ENCODE data around the gene PAWR.

PAWR gene, protein sequence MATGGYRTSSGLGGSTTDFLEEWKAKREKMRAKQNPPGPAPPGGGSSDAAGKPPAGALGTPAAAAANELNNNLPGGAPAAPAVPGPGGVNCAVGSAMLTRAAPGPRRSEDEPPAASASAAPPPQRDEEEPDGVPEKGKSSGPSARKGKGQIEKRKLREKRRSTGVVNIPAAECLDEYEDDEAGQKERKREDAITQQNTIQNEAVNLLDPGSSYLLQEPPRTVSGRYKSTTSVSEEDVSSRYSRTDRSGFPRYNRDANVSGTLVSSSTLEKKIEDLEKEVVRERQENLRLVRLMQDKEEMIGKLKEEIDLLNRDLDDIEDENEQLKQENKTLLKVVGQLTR

DNA sequence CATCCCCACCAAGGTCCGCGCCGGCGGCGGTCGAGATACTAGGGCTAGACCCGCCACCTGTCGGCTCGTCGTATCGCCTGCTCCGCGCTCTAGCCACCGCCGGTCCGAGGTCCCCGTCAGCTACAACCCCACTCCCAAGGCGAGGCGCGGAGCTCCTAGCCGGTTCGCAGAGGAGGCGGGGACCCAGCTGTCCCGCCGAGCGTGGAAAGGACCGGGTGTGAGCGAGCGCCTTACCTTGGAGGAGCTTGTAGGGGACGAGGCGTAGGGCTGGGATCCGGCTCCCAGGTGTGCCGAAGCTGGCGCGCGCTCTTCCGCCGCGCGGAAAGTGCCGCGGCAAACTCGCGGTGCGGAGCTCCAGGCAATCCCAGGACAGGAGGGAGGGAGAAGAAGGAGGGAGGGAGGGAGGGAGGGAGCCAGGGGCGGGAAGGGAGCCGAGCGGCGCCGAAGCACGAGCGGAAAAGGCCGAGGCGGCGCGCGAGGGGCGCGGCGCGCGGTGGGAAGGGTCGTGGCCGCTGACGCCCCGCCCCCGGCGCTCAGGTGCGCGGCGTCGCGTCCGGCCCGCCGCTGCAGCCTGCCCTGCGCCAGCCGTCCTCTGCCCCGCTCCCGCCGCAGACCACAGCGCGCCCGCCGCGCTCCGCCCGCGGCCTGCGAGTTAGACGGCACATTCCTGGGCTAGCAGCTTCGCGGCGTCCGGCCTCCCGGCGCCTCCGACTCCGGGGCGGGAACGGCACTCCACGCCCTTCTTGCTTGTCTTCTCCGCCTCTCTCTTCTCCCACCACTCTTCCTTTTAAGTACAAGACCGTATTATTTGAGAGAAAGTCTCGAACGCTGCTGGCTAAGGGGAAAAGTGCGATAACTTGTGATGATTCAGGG is at the start of gene PAWR:
Gene PAWR, minus strand, starts transcription at position 327 of the 873 bp plus-strand sequence. CDS start 720 bp downstream, outside the sequence.
- peak; percentile 80 for DNase-seq

DNA sequence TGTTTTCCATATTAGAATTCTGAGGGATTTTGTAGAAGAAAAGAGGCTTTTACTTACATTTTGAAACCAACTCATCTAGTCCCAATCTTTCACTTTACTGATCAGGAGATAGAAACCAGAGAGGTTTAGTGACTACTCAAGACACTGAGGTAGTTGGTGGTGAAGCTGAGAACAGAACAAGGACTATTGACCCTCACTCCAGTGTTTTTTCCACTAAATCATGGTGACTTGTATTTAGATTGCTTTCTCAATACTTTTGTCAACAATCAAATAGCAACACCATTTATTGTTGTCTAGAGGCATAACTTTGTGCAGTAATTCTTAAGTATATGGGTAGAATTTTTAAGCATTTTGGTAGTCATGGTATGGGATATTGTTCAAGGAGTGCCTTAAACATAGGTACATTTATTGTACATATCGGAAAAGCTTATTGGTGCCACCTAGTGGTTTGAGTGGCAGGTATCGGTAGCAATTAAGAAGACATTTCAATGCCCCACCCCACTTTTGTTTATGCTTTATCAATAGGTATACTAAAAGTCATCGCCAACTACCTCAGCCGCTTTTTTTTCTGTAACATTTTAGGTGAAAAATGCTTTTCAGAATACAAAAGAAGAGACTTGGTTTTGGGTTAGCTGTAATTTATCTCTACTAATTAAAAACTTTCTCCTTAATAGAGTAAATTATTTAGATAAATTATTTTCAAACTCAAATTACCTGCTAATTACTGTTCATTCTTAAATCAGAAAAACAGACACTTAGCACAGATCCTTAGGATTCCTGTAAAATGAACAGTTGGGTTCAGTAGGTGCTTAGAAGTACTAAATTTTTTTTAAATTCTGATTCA is 47.3 kb upstream of the PAWR start:
- peak; percentile 79 for DNase-seq

DNA sequence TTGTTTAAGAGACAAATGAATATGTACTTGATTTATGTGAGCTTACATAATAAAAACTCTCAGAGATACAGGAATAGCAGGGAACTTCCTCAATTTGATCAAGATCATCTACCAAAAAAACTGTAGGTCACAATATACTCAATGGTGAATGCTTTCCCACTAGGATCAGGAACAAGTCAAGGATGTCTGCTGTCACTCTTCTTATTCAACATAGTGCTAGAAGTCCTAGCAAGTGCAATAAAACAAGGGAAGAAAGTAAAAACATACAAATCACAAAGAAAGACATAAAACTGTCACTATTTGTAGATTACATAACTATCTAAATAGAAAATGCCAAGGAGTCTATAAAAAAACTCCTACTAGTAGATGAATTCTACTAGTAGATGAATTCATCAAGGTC is 41.9 kb upstream of the PAWR start:
- DNase-seq = no peak

DNA sequence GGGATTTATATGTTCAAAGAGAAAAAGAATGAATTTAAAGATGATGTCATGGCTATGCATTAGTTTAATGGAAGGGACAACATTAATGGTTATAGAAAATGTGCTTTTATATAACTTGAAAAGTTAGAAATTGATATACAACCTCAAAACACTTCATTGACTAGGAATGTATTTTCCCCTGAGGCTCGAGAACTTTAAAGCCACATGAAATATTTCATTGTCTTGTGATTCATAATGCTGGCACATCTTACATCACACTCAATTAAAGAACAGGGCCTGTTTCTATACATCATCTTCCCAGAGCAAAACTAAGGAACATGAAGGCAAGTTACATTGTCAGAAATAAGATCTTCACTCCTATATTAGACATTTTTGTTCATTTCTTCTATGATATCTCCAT is 35.2 kb upstream of the PAWR start:
- DNase-seq = no peak

DNA sequence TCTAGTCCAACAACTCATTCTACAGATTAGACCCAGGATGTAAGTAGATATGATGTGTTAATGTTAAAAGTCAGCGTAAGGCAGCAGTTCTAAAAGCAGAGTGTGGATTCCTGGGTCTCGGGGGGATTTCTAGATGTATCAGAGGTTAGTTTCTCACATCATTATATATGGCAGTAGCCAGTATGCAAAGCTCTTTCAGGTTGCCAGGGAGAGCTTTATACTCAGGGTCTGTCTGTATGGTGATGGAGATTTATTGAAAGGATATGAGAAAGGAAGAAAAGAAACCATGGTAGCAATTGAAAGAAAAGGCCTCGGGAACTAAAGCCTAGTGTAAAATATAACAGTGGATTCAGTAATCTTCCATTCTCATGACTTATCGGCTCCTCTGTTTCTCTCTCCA is 26.2 kb upstream of the PAWR start:
- DNase-seq = no peak

DNA sequence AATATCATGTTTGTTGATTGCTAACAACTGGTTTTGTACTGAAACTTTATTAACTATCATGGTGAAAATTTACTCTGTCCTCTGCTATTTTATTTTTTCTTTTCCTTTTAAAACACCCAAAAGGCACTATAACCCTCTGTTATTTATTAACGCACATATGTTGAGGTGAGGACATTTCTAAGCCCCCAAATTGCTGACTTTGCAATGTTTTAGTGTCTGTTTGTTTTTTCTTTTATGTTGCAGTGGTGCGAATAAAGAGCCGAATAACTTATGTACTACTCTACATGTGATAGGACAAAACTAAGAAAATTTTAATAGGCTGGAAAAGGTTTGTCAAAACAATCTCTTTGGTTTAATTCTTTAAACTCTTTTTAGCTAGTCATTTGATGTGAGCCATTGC is 24.5 kb upstream of the PAWR start:
- no peak for DNase-seq

DNA sequence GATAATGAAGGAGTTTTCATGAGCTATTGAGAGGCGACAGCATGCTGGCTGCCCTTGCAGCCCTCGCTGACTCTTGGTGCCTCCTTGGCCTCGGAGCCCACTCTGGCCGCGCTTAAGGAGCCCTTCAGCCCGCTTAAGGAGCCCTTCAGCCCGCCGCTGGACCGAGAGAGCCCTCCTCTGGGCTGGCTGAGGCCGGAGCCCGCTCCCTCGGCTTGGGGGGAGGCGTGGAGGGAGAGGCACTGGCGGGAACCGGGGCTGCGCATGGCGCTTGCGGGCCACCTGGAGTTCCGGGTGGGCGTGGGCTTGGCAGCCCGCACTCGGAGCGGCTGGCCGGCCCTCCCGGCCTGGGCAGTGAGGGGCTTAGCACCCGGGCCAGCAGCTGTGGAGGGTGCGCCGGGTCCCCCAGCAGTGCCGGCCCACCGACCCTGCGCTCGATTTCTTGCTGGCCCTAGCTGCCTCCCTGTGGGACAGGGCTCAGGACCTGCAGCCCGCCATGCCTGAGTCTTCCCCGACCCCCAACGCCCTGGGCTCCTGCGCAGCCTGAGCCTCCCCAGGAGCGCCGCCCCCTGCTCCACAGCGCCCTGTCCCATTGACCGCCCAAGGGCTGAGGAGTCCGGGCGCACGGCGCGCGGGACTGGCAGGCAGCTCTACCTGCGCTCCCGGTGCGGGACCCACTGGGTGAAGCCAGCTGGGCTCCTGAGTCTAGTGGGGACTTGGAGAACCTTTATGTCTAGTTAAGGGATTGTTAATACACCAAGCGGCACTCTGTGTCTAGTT is 20.1 kb upstream of the PAWR start:
- no peak for DNase-seq

DNA sequence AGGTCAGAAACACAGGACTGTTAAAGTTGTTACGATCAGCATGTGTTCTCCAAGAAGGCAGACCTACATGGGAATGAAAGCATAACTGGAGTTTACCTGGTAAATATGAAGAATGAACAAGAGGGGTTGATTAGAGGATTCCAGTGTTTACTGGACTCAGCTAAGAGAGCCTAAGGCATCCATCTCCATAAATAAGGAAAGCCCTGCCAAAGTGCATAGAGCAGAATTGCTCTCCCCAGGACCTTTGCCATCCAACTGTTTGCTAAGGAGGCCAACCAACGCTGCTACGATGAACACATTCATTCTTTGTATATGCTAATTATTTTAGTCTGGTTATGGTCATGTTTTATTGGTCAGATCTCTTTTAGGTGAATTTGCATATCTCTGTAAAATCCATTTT is 17.1 kb upstream of the PAWR start:
- no peak for DNase-seq

DNA sequence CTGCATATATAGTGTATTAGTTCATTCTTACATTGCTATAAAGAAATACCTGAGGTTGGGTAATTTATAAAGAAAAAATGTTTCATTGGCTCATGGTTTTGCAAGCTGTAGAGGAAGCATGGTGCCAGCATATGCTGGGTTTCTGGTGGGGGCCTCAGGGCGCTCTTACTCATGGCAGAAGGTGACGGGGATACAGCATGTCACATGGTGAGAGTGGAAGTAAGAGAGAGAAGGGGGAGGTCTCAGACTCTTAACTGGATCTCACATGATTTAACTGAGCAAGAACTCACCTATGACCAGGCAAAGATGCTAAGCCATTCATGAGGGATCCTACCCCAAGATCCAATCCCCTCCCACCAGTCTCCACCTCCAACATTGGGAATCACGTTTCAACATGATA is 15.9 kb upstream of the PAWR start:
- DNase-seq = no peak

DNA sequence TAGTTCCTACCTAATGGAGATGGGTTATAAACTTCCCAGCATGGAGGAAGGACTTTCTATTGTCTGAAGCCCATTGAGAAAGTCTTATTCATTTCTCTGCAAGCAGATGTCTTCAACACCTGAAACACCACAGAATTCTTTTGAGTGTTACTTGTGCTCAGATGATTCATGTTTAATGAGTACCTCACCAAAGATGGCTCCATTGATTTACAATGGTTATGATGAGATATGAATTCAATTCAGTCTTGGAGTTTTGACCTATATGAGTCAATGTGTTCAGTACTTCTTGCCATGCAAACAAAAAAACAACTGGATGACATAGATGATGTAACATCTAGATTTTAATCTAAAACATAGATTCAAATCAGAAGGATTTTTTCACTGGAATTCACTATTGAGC is 15.4 kb upstream of the PAWR start:
- DNase-seq = no peak

DNA sequence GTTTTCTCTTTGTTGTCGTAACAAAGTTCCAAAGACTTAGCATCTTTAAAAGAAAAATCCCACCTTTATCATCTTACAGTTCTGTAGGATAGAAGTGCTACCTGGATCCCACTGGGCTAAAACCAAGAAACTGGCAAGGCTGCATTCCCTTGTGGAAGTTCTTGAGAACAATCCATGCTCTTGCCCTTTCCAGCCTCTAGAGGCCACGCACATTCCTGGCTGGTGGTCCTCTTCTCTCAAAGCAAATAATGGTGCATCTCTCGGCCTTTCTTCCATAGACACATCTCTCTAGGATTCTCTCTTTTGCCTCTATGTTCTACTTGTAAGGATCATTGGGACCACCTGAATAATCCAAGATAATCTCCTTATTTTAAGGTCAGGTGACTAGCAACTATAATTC is 8.2 kb upstream of the PAWR start:
- DNase-seq = no peak

DNA sequence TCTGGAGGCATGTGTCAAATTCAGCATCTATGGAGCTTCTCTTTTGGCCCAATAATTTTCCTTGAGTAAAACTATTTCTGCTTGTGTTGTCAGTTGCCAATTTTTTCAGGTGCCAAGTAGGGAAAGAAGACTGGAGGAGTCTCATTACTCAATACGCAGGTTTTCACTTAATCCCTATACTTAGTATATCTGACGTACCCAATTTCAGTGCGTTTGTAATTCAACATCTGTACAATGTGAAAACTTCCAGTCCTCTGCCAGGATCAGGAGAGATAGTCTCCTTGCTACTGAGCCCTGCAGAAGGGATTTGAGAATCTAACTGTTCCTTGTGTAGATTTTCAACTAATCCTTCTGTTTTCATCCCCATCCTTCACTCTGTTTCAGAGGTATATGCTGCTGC is 5.7 kb upstream of the PAWR start:
- DNase-seq = no peak

DNA sequence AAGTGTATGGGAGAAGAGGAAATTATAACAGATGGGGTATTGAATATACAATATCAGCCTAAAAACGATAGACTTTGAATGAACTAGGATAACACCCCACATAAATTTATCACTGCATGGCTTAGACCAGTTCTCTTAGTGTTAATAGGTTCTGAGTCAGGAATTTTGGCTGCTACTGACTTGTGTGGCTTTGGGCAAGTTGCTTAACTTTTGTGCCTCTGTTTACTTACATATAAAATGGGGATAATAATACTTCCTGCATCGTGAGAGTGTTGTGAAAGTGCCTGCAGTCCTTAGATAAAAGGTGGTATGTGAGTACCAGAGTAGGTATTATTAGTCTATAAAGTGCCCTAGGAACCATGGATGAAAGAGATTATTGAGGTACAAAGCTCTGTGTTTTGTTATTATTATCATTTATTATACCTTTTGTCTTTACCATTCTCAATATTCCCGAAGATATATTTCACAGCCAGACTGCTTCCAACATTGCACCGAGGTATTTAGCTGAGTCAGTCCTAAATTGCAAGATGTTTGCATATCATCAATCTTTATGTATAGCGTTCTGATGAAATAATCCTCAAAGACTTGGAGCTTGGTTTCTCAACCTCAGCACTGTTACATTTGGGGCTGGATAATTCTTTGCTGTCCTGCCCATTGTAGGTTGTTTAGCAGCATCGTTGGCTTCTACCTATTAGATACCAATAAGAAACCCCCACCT is 2.3 kb upstream of the PAWR start:
- DNase-seq = no peak

DNA sequence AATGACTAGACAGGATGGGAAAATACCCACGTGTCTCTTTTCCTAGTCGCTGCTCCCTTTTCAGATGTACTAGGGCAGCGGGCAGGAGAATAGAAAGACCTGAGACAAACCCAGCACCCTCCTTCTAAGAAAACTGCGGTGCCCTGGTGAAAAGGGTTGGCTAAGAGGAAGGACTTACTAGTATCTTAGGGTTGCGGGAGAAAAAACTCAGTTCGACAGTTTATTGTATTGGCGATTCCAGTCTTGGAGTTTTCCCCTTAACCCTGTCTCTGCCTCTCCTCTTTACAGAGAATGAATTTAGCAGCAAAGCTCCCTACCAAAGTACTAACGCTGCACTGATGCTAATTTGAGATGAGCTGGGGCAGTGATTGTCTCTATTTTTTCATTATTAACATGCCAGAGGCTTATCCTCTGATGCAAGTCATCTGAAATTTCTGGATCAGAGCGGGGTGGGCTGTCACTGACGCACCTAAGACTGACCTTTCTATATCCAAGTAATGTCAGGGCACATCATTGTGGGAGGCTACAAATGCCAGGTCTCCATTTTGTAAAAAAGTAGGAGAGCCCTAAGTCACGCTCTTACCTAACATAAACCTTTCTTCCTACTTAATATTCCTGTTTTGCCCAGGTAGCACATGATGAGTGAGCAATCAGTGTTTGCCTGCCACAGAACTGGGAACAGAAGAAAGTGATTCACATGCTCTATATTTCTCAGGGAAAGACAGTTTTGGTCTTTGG is 916 bp upstream of the PAWR start:
- DNase-seq = no peak

DNA sequence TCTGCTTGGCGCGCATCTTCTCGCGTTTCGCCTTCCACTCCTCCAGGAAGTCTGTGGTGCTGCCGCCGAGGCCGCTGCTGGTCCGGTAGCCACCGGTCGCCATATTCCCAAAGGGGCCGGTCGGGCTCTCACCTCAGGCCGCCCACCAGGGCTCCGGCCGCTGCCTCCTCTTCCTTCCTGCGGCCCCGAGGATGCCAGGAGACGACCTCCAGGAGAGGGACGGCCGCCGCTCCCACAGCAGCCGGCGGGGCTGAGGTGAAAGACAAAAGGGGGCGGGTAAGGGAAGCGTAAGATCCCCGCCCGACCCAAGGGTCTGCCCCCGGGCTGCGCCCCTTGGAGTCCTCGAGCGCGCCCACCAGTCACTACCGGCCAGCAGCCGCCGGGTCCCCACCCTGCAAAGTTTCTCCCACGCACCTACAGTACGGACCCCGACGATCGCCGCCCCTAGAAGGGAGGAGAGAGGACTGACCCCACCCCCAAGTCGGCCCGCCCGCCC is 574 bp downstream of the PAWR start:
- no peak for DNase-seq

DNA sequence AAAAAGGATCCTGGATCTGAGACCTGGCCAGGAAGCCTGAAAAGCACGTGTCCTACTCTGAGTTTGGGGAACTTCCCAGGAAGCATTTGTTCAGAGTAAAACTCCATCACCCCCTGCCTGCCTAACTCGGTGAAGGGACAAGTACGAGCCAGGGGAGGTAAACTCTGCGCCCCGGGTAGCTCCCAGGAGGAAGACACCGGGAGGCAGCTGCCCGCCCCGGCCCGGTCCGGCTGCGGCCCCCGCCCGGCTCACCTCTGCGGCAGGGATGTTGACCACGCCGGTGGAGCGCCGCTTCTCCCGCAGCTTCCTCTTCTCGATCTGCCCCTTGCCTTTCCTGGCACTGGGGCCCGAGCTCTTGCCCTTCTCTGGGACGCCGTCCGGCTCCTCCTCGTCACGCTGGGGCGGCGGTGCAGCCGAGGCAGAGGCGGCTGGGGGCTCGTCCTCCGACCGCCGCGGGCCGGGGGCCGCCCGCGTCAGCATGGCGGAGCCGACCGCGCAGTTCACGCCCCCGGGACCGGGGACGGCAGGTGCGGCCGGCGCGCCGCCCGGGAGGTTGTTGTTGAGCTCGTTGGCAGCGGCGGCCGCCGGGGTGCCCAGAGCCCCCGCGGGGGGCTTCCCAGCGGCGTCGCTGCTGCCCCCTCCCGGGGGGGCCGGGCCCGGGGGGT is 1.2 kb downstream of the PAWR start:
- no peak for DNase-seq

DNA sequence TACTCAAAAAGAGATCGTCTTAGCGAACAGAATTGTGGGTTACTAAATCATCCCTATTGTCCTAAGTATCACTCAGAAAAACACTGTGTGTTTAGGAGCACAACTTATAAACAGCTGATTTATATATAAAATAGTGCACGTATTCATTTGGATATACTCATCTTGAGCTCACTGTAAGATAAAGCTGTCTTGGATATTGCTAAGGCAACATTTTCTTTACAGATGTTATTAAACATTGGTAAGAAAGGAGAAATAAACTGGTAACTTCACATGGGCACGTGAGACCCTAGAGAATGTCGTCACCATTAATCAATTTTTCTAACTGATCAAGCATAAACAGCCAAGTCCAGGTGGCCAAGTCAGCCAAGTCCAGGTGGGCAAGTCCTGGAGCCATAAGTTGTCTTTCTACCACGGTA is 1.7 kb downstream of the PAWR start:
- no peak for DNase-seq

DNA sequence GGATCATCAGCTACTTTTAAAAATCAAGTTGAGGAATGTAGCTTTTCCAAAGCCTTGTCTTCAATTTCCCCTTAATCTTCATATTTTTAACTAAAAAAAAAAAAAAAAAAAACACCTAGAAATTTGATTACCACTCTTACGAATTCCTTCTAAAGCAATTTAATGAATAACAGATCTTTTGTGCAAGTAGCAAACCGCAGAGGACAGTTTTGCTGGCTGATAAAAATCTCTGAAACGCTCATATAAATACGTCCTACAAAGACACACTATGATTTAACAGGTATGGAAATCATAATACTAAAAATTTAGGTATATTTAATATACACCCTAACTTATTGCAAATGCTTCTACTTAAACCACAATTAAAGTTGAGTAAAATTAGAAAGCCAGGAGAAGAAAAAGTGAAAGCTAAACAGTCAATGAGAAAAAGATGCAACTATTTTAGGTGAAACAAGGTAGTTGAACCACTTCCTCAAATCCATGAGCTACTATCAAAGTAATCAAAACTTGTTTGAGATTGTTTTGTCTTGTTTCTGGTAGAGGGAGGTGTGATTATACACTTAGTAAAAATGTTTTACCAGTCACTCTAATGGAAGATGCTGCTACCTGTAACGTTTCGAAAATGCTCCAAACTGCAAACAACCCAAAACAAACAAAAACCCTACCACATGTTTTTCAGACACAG is 2.2 kb downstream of the PAWR start:
- DNase-seq = no peak

DNA sequence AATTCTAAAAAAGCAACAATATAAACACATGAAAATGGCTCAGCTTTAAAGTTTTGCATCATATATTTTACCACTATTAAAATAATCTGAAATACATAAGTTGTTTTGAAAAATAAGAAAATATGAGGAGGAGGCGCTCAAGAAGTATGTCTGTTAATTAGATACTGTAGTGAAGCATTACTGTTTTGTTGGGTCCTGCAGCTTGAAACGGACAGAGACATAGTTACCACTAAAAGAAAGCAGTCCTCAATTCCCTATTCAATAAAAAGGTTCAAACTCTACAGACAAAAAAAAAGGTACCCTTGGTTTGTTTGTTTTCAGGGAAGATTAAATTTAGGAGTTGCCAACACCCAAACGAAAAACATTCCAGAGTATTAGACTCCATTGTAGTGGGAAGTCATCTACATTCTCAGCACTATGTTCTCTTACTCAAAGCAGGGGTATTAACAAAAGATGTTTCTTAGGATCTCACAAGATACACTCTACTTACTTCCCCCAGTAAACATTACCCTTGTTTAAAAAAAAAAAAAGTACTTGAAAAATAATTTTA is 3.0 kb downstream of the PAWR start:
- no peak for DNase-seq
